ENCODE results near the gene PMEPA1.

Gene PMEPA1

DNA sequence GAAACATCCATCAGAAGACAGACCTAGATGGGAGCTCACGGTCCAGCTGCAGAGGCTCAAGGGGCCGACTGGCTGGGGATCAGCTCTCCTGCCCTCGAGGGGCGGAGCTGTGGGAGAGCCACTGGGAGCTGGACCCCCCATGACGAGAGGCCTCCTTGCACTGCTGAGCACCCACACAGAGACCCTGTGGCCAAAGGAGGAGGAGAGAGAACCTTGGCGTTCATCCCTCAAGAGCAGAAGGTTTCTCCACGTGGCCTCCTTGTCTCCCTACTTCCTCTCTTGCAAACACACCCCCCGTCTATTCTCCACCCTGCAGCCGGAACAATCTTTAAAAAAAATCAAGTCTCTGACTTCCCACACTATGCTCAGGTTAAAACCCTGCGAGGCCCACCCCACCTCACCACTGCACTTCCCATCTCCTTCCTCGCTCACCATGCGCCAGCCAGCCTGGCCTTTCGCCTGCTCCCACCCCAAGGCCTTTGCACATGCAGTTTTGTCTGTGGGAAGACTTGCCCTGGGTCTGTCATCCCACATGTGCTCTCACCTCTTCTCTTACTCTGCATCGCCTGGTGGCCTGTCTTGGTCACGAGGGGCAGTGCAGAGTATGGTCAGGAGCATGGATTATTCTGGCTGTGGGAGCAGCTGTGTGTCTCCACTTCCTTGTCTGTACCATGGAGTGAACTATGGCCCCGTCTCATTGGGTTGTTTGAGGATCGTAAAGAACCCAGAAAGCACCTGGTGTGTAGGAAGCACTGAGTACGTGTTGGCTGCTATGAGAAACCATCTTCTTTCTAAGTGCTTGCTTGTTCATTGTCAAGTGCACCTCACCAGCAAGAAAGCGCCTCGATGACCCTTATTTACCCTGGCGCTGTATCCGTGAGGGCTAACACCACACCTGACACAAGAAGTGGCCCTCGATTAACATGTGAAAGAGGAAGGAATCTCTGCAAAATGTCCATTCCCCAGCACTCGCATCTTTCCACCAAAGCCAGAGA is 32.9 kb downstream of the PMEPA1 start:
- no peak for DNase-seq (ENCODE audit: low spot score)

DNA sequence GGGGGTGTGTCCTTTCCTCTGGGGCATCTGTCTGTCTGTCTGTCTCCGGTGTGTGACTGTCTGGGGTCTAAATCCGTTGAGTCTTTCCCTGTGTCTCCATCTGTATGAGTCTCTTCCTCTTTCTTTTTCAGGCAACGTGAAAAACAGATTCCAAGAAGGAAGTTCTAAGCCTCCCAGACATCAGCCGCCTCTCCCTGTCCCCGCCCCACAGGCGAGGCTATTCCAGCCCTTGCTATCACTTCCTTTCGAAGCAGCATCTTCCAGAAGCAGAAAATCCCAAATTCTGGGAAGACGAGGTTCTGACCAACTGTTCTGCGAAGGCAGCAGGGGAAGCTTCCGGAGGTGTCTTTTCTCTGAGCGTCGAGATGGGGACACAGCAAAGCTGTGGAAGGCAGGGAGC is 34.0 kb downstream of the PMEPA1 start:
- no peak for DNase-seq (ENCODE audit: low spot score)

DNA sequence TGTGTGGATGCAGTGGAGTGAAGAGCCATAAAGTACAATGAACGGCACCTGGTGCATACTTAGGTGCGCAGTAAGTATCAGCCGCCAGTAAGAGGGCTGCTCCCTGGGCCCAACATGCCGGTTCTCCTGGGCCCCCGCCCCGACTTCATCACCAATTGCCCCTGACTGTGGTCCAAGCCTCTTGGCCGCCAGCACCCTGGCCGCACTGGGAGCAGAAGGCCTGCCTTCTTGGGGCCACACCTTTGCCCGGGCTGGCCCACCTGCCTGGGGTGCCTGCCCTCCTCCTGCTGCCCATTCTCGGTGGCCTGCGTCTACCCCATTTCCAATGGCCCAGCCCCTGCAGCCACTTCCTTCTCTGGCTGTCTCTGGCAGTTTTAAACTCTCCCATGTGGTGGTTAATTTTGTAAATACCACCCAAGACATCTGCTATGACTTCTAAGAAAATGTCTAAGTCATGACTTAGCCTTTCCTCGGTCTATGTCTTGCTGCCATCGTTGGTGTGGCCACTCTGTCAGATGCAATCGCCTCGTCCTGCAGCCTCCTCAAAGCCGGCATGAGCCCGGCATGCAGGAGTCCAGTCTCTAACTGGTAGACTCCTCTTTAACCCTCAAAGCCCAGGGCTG is 36.8 kb downstream of the PMEPA1 start:
- no peak for DNase-seq (ENCODE audit: low spot score)

DNA sequence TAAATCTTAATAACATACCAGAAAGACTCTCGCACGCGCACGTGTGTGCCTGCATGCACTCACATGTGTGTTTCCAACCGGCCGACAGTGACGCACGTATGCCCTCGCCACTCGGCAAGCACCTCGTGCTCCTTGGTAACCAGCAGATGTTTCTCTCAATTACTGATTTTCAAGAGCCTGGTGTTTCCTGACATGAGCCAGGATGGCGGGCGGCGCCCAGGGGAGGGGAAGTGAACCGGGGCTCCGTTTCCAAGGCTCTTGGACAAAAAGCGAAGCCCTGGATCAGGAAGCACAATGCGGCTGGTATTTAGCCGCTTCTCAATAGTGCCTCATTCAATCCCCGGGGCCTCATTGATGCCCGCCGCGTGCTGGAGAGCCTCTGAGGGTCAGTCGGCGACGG is 37.7 kb downstream of the PMEPA1 start:
- DNase-seq (ENCODE audit: low spot score): no peak

DNA sequence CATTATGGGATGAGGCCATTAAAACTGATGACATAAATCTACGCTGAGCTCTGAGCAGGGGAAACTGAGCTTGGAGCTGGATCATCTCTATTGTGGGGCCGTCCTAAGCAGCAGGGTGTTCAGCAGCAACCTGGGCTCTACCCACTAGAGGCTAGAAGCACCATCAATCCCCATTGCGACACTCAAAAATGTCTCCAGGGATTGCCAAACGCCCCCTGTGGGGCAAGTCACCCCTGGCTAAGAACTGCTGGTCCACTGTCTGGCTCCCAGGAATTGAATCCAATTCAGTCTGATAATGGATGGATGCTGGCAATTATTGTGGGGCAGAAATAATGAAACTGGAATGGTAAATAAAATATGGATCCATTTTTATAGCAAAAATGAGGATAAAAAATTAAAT is 38.2 kb downstream of the PMEPA1 start:
- DNase-seq (ENCODE audit: low spot score): no peak

DNA sequence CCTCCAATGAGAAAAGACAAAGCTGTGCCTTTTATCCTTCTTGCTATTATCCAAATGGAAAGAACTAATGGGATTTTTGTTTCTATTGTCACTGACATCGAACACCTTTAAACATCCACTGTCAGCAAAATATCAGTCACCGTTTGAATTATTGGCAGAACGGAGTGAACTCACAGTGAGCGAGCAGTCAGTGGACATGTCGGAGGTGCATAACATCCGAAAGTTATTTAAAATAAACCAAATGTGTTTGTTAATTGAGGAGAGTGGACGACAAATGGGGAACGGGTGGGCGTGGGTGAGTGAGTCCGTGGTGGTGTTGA is 38.8 kb downstream of the PMEPA1 start:
- DNase-seq (ENCODE audit: low spot score): no peak

DNA sequence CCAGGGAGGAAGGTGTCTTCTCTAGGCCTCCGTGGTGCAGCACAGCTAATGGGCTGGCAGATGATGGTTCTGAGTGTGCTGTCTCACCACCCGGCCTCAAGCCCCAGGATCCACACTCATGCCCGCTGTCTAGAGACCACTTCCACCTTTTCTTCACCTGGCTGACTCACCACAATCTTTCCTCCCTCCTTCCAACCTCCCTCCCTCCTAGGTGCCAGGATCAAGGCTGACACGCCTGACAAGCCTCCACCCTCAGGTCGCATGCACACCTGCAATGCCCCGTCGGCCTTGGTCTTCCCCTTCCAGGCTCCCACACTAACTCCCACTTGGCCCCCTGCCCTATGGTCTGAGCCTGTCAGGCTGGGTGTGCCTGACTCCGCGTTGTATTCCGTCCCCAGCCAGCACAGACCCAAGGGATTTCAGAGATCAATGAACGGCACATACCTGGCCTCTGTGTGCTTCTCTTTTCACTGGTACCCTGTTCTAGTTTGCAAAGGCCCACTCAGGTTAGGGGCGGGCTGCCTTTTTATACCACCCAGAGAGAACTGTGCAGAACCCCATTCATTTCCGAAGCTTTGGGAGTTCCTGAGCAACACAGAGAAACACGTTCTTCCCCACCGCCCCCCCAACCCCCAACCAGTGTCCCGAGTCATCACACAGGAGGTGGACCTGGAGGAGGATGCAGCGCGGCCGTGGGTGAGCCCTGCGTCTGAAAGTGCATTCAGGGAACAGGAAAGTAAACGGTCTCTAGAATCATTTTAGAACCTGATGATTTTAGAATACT is 39.3 kb downstream of the PMEPA1 start:
- DNase-seq (ENCODE audit: low spot score): no peak

DNA sequence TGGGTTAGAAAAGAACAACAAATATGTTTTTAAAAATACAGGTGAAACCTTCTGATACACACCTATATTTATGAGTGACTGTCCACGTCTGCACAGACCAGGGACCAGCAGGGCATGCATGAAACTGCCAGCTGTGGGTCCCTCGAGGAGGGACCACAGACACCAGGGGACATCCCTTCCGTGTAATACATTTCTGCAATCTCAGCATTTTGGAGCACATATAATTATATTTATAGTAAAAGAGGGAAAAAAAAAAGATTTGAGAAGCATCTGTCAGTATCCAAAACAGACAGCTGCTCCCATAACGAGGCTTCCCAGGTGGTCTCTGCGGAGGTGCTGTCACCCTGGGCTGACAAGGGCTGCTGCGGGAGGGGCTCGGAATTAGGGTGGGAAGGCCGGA is 40.2 kb downstream of the PMEPA1 start:
- no peak for DNase-seq (ENCODE audit: low spot score)

DNA sequence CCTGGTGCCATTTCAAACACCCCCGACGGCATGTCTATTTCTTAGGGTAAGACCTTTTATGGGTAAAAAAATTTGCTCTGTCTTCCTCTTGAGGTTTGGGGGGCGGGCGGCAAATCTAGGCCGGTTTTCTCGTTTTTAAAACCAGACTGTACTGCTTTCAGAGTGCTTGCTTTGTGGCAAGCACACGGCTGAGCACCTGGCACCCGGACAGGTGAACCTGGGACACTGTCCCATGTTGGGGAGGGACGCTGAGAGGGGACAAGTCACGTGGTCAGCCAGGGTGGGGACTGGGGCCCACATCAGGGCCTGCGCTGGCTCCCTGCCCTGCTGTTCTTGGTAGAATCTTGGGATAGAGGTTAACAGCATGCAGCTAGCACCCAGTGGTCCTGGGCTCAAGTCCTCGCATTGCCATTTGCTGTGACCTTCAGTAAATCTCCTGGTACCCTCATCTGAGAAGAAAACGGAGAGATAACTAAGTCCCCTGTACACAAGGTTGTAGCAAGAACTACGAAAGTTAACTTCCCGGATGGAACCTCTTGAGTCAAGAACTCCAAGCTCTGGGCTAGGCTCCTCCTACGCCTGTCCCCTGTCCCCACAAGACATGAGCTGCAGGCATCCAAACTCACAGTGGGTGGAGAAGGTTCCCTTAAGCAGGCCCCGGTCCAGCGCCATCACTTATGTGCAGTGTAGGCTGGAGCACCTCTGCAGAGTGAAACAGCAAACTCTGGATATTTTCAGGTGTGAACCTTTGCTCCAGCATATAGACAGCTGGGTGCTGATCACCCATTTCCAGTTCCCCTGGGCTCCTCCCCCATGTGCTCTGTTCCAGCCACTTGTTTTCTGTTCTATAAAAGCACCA is 41.7 kb downstream of the PMEPA1 start:
- DNase-seq (ENCODE audit: low spot score): no peak

DNA sequence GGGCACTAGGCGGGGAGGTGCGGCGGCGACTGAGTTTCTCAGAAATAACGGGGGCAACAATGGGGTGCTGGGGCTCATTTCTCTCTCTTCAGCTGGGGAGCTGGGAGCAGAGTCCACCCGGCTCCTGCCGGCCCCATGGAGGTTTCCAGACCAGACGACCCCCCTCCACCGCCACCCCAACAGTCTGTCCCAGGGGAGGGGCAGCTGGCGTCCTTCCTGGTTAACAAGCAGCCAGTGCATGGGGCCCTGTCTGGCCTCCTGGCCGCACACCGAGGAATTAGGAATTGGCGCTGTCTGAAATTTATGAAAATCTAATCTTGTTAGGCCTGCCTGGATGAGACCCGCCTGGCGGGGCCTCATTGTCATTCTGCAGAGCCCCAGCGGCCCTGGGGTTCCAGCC is 42.4 kb downstream of the PMEPA1 start:
- DNase-seq (ENCODE audit: low spot score): no peak

DNA sequence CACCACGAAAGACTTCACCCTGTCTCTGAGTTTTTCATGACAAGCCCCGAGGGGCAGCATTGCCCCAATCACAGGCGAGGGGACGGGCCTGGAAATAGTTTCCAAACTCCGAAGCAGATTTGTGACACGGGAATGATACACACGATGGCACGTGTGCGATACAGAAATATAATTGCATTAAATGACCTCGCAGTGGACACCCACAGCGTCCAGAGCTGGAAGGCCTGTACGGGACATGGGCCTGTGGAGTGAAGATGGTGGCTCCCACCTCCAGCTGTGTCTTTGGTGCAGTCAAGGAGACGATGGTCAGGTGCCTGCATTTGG is 43.0 kb downstream of the PMEPA1 start:
- no peak for DNase-seq (ENCODE audit: low spot score)

DNA sequence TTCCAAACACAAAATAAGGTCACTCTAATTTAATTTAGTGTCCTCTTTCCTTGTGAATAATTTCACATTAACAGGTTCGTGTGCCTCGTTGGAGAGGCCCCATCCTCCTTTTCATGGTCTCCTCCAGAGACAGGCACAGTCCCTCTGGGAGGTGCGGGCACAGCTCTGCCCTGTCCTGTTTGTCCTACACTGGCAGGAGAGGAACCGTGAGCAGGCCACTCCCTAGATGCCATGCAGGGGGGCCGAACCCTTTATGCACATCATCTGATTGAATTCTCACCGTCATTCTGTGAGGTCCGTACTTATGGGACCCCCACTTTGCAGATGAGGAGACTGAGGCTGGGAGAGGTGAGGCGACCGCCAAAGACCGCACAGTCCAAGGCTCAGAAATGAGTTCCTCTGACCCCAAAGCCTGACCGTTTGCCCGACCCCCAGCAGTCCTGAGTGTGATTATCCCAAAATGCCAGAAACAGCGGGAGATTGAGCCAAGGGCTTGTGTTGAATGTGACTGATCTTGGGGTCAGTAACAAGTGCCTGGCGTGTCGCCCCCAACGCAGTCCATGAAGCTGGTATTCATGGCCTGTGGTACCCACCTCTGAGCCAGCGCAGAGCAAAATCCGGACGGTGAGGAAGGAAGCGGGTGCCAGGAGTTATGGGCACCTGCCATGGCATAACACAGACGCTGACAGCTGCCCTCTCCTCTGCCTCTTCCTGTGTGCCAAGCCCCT is 43.5 kb downstream of the PMEPA1 start:
- DNase-seq (ENCODE audit: low spot score): no peak

DNA sequence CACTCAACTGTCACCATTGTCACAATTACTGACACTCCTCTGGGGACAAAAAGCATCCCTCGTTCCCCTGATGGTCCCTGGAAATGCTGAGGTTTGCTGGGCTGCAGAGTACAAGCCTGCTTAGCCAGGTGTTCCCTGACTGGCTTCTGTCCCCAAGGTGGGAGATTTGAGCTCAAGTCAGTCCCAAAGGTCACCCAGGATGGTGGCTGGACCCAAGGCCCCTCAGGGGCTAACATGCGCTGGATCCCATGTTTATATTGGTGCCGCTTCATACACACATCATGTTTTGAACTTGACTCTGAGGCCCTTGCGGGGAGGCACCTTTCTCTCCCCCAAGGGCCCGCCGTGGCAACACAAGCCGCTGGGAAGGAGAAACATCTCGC is 44.2 kb downstream of the PMEPA1 start:
- no peak for DNase-seq (ENCODE audit: low spot score)

DNA sequence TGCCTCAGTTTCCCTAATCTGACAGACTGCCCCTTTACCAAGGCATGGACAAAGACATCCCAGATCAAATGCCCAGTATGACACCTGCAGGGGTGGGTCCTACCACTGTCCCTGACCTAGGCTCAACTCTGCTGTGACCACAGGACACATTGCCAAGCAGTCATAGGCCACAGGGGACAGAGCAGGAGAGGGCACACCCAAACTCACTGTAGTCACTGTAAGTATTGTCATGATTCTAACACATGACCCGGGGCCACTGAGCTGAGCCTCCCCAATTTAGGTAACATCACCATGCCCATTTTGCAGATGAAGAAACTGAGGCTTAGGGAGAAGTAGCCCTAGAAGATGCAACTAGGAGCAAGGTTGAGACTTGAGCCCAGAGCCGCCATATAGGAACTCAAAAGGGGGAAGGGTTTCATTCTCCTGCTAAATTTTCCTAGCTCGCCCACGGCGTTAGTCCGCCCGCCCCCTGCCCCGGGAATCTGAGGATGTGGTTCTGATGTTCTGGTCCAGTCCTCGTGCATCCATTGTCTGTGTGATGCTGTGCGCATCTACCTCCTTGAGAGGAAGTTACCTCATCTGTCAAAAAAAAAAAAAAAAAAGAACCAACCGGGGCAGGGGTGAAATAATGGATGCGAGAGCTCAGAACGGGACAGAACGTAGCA is 44.8 kb downstream of the PMEPA1 start:
- no peak for DNase-seq (ENCODE audit: low spot score)

DNA sequence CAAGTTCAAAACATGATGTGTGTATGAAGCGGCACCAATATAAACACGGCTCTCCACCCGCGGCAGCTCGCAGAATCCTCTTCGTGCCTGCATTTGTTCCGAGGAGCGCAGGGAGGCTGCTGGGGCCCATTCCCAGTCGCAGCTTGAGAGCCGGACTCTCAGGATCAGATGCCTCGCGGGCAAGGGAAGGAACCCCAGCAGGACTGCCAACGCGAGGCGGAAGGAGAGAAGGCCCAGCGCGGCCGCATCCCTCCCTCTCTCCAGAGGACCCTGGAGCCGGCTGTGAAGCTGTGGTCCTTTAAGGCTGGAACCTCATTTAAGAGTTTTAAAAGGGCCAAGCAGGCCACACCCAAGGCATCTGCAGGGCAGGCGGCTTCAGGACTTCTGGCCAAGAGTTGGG is 45.3 kb downstream of the PMEPA1 start:
- DNase-seq (ENCODE audit: low spot score): no peak

DNA sequence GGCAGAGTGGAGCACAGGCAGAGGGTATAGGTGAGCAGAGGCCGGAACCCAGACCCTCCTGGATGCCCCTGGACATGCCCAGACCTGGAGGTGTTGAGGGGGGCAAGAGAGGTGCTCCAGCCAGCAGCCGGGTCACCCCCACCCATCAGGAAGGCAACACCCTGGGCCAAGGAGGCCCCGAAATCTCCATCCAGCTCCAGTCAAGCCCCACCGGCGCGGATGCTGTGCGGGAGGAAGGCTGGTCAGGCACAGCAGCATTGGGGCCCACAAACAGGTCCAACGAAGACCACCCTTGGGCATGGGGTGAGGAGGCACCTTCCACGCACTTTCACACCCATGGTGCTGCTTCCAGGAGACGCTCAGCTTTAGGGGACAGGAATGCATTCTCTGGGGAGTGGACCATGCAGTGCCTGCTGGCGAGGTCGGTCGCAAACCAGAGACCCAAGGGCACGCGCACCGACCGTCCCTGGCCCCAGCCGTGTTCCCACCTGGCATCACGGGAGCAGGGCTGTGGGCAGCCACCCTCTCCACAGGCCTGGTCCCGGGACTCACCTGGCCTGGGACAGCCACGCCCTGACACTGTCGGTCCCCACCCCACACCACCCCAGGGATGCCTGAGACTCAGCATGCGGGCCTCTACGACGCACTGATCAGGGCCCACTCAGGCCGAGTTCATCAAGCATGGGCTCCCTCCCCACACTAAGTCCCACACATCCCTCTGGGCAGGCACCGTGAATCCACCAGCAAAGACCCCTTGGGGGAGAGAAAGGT is 45.9 kb downstream of the PMEPA1 start:
- no peak for DNase-seq (ENCODE audit: low spot score)

DNA sequence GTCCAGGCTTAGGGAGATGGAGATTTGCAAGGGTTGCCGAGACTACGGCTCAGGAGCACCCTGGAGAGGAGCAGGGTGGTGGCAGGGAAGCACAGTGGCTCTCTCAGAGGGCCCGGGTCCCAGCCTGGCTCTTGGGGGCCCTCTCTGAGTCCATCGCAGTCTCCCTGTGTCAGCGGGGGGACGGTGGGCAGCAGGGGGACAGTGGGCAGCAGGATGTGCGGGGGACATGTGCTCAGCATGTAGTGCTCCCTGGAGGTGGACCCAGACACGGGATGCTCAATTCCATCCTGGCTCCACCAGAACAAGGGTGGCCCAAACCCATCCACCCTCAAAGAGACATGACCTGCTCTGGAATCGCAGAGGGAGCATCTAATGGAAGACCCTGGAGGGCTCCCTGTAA is 46.6 kb downstream of the PMEPA1 start:
- DNase-seq (ENCODE audit: low spot score): no peak

DNA sequence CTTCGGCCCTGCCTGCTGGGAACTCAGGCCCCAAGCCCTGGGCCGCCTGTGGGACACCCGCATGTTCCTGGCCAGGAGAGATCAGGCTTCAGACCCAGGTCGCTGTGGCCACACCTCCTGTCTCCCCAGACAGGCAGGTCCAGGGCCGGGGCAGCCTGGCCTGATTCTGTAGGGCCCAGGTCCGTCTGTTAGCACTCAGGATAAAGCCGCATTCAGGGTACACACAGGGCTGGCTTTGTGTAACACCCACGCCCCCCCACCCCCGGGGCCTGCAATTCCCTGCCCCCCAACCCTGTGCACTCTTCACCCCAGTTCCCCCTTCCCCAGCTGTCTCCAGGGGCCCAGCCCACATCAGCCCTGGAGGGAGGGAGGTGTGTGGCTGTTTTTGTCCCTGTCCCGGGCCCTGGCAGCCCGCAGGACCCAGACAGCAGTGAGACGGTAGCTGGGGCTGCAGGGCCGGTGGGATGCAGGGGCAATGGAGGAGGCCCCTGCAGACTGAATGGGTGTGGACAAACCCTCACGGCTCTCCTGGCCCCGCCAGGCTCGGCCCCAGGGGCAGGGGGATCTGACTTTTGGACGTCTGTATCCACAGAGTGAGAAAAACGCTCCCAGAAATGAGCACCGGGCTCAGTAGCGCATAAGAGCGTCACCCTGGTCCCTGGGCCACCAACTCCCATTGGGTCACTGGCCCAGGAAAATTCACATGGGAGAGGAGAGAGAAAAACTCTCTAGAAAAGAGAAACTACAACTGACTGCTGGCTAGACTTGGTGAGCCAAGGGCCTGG is 47.2 kb downstream of the PMEPA1 start:
- no peak for DNase-seq (ENCODE audit: low spot score)

DNA sequence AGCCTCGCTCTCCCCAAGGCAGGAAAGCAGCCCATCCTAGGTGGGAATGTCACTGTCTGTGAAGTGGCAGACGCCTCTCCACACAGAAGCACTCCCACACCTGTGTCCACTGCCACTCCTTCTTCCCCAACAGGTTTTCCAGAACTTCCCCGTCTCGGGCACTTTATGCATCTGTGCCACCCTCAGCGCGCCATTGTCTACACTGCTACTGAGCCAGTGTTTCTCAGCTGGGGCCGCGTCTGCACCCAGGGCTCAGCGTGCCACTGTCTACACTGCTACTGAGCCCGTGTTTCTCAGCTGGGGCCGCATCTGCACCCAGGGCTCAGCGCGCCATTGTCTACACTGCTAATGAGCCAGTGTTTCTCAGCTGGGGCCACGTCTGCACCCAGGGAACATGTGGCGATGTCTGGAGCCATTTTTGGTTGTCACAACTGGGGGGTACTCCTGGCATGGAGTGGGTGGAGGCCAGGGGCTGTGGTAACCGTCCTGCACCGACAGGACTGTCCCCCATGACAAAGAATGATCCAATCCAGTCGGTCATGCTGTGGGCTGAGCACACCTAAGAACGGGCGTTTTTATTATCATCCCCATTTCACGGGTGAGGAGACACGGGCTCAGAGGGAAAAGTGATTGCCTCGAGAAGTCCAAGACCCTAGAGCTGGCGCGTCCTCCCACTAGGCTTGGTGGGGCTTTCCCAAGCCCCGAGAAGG is 47.9 kb downstream of the PMEPA1 start:
- no peak for DNase-seq (ENCODE audit: low spot score)
